ENCODE measurements around the gene LRP8. TPM values are rescaled to one million over a fixed set of nuclear protein-coding genes. Genes with fewer than 3 reads are reported as not detected.

The LRP8 gene
- total RNA-seq, 1 donor from 2014 or later: 15.8 TPM

GRCh38 chr1:53342735-53343470 is 15.0 kb upstream of the LRP8 start:
- TF ChIP-seq, protein P1, sequence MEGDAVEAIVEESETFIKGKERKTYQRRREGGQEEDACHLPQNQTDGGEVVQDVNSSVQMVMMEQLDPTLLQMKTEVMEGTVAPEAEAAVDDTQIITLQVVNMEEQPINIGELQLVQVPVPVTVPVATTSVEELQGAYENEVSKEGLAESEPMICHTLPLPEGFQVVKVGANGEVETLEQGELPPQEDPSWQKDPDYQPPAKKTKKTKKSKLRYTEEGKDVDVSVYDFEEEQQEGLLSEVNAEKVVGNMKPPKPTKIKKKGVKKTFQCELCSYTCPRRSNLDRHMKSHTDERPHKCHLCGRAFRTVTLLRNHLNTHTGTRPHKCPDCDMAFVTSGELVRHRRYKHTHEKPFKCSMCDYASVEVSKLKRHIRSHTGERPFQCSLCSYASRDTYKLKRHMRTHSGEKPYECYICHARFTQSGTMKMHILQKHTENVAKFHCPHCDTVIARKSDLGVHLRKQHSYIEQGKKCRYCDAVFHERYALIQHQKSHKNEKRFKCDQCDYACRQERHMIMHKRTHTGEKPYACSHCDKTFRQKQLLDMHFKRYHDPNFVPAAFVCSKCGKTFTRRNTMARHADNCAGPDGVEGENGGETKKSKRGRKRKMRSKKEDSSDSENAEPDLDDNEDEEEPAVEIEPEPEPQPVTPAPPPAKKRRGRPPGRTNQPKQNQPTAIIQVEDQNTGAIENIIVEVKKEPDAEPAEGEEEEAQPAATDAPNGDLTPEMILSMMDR (IDR thresholded peaks at IDR 0.05; ENCODE audit: unreplicated experiment): no peak
- Mint-ChIP-seq H3K27ac (ENCODE audit: unreplicated experiment) (no peak overlapping the region), H3K4me1 (ENCODE audit: unreplicated experiment) (no peaks in the 10 kb centered on the region), H3K36me3 (ENCODE audit: low read depth, unreplicated experiment) (no peaks in the 10 kb centered on the region), H3K27me3 (ENCODE audit: unreplicated experiment) (no peaks in the 10 kb centered on the region), H3K4me3 (ENCODE audit: unreplicated experiment) (no peak overlapping the region), H3K9me3 (ENCODE audit: unreplicated experiment) (no peaks in the 10 kb centered on the region)
- DNase-seq (ENCODE audit: low spot score): no peak

- Mint-ChIP-seq H3K36me3 (ENCODE audit: low read depth, unreplicated experiment) (no peaks in the 10 kb centered on the region), H3K4me3 (ENCODE audit: unreplicated experiment) (no peak overlapping the region), H3K4me1 (ENCODE audit: unreplicated experiment) (no peaks in the 10 kb centered on the region), H3K9me3 (ENCODE audit: unreplicated experiment) (no peaks in the 10 kb centered on the region), H3K27ac (ENCODE audit: unreplicated experiment) (no peak overlapping the region), H3K27me3 (ENCODE audit: unreplicated experiment) (no peaks in the 10 kb centered on the region)
- no peak for DNase-seq (ENCODE audit: low spot score)
- TF ChIP-seq, protein P1 (IDR thresholded peaks at IDR 0.05; ENCODE audit: unreplicated experiment): no peak
These were observed 14.3 kb upstream of the LRP8 start for GRCh38 chr1:53341961-53342707.

- Mint-ChIP-seq H3K9me3 (ENCODE audit: unreplicated experiment) (no peaks in the 10 kb centered on the region), H3K4me3 (ENCODE audit: unreplicated experiment) (no peak overlapping the region), H3K27me3 (ENCODE audit: unreplicated experiment) (no peaks in the 10 kb centered on the region), H3K27ac (ENCODE audit: unreplicated experiment) (no peak overlapping the region), H3K4me1 (ENCODE audit: unreplicated experiment) (no peaks in the 10 kb centered on the region), H3K36me3 (ENCODE audit: low read depth, unreplicated experiment) (no peaks in the 10 kb centered on the region)
- TF ChIP-seq, protein P1 (IDR thresholded peaks at IDR 0.05; ENCODE audit: unreplicated experiment): no peak
- no peak for DNase-seq (ENCODE audit: low spot score)
These were observed 13.6 kb upstream of the LRP8 start for GRCh38 chr1:53341521-53341895.

GRCh38 chr1:53340660-53341520 is 13.0 kb upstream of the LRP8 start:
- no peaks in the 10 kb centered on the region for H3K27me3 Mint-ChIP-seq (ENCODE audit: unreplicated experiment)
- TF ChIP-seq, protein P1 (IDR thresholded peaks at IDR 0.05; ENCODE audit: unreplicated experiment): no peak
- no peaks in the 10 kb centered on the region for H3K4me1 Mint-ChIP-seq (ENCODE audit: unreplicated experiment)
- no peaks in the 10 kb centered on the region for H3K9me3 Mint-ChIP-seq (ENCODE audit: unreplicated experiment)
- H3K27ac Mint-ChIP-seq (ENCODE audit: unreplicated experiment): no peak overlapping the region
- no peaks in the 10 kb centered on the region for H3K36me3 Mint-ChIP-seq (ENCODE audit: low read depth, unreplicated experiment)
- H3K4me3 Mint-ChIP-seq (ENCODE audit: unreplicated experiment): no peak overlapping the region
- no peak for DNase-seq (ENCODE audit: low spot score)

All from endothelial cell (in vitro differentiated cells).